GM21367 (cell line): ENCODE data around the gene HEXIM2.
A peak's percentile ranks its signal among the peaks of the same experiment; 100 is the strongest.
"Not testable (repeated sequence)": the region's sequence is repeated elsewhere in the genome, so short reads cannot be mapped to it uniquely, and the experiment has no call there.

Source experiments
- ATAC-seq: cut with Tn5 transposase; IDR thresholded peaks from one replicate; pipeline ENCODE4 v1.9.1; 2021; ENCODE audit not compliant: unreplicated experiment

The HEXIM2 gene, protein sequence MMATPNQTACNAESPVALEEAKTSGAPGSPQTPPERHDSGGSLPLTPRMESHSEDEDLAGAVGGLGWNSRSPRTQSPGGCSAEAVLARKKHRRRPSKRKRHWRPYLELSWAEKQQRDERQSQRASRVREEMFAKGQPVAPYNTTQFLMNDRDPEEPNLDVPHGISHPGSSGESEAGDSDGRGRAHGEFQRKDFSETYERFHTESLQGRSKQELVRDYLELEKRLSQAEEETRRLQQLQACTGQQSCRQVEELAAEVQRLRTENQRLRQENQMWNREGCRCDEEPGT

DNA sequence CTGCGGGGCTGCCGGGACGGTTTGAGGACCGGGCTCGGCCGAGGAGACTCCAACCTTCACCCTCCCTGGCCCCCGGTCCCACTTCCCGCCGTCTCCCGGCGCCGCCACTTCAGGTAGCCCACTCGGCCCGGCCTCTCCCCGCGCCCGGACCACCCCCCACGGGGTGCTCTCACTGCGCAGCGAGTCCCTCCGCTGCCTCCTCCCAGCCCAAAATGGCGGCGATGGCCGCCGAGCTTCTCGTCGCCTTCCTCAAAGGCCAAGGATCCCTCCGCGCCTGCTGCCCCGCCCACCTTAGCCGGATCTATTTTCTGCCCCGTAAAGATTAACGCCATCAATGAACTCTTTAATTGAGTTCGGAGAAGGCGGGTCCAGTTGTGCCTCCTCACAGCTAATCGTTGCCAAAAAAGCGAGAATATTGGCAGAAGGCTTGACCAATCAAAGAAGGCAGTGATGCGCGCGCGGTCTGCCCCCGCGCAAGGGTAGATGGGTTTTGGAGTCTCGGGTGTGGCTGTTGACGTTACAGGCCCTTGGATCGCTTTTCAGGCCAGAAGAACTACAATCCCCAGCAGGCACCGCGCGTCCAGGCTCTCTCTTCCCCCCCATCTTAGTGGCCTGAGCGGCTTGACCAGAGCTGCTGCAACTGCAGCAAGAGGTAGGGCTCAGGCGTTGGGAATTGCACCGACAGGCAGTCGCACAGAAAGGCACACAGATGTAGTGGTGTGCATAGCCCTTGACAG is at the start of gene HEXIM2:
Gene HEXIM2 (plus strand): TSS at position 588 of the 737 bp plus-strand sequence. CDS start 919 bp downstream, outside the sequence.
- ATAC-seq = peak; percentile 81

DNA sequence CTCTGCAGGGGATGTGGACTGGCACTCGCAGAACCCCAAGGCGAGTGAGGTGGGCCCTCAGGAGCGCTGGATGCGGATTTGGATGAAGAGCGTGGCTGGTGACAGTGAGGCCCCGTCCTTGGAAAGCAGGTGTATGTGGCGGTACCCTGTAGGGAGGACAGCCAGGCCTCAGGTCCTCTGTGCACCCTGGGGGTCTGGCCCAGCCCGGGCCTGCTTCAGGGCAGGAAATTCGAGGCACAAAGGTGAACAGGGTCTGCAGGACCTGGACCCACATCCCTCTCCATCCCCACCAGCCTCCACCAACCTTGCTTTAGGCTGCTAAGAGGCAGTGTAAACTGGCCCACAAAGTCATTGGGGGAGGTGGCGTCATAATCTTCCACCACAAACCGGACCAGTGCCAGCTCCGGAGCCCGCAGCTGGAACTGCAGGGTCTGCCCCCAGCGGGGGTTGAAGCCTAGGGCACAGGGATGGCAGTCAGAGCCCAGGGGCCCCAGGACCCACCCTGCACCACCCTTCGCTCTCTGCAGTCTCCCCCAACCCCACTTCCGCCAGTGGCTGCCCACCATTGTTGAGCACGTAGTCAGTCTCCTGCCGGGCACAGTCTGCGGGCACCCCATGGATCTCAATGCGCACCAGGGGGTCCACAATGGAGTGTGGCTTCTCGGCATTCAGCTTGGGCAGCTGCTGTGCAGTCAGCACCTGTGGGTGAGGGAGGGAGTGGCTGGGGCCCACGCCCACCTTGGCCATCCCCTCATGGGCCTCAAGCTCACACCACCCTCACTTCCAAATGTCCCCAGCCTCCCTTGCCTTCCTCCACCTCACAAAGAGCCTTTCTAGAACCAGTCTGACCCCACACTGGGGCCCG is 48.9 kb upstream of the HEXIM2 start:
- ATAC-seq = no peak

DNA sequence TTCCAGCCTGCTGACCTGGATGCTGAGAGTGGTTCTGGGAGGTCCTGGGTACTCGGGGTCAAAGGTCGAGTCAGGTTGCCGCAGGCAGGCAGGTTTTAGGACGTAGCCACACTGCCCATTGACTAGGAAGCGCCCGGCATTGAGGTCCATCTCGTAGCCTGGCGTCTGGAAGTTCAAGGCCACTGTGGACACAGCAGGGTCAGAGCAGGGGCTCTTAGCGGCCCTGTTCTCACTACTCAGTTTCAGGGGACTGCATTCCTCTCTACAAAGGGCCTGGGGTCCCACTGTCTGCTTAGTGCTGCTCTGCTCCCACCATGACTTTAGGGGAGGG is 48.3 kb upstream of the HEXIM2 start:
- no peak for ATAC-seq

DNA sequence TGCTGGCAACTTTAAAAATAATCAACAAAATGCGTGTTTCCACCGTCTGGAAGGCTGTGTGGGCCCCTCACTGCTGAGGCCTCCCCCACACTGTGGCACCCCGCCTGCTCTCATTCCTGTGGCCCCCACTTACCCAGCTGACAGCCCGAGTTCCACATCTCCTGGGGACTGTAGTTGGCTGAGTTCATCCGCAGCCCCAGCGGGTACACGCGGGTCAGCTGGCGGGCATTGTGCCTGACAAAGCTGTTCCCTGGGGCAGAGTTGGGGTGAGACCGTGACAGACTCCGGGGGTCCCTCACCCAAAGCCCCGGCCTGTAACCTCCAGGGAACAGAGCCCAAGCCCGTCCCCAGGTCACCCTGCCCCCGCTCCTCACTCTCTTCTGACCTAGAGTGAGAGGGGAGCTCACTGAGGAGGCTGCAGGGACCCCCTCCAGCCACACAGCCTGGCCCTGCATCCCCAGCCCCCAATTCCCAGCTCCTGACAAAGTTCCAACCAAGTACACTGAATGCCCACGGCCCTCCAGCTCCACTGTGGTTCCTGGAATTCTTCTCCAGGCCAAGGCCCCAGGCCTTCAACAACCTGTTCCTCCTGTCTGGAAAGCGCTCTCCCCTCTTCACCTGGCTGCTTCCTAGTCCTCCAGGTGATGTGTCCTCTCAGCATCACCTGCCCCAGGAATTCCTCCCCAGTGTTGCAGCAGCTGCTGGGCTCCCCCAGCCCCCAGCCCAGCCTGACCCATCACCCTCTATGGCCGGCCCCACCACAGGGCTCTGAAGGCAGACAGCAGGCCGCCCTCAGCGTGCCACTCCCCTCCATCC is 47.4 kb upstream of the HEXIM2 start:
- ATAC-seq = no peak

DNA sequence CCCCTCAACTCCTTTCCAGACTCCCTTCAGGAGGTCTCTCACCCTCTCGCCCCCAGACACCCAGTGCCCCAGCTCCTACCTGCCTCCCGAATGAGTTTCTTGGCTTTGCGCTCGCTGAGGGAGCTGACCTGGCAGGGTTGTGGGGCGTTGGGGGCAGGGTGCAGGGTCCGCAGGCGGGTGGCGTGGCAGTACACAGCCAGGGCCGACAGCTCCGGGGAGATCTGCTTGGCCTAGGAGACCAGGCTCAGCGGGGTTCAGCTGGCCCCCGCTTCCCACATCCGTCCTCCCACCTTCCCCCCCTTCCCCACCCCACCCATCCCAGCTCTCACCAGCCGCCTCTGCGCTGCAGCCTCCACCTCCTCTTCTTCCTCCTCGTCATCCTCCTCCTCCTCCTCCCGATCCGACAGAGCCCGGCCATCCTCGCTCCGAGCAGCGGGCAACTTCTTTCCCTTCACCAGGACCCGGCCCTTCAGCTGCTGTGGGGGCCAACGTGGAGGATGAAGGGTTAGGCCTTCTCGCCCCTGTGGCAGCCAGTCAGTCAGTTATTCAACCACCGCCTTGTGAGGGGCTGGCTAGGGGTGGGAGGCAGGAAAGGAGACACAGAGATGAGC is 46.6 kb upstream of the HEXIM2 start:
- ATAC-seq = no peak

DNA sequence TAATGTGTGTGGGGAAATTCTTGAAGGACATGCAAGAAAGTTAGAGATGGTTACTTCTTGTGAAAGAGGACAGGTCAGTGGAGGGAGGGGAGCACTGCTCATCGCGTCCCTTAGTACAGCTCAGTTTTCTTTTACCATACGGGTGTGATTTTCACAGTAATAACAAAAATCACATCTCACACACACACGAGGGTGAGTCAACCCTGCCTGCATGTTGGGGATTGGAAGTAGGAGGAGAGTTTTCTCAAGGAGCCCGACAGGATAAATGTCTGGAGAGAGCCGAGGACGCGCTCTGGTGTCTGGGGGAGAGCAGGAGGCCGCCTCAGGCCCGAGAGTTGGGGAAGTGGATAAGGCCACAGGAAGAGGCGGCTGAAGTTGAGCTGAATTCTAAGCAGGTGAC is 45.8 kb upstream of the HEXIM2 start:
- ATAC-seq = no peak

DNA sequence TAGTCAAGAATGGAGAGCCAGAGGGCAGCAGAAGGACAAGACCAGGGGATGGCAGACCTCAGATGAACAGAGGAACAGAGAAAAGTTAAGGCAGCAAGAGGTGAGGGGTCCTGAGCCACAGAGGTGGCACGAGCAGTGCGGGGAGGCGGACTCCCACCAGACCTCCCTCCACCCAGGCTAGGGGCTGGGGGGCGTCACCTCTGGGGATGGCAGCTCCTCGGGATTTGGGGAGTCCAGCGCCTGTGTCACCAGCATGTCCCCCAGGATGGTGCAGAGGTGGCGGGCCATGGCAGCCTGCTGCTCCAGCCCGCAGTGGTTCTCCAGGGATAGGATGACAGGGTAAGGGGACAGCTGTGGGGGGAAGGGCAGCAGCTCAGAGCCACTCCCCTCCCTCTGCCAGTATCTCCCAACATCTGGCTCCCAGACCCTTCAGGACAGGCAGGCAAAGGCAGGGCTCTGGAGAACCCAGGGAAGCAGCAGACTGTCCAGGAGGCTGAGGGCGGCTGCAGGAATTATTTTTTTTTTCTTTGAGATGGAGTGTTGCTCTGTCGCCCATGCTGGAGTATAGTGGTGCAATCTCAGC is 45.1 kb upstream of the HEXIM2 start:
- no peak for ATAC-seq

DNA sequence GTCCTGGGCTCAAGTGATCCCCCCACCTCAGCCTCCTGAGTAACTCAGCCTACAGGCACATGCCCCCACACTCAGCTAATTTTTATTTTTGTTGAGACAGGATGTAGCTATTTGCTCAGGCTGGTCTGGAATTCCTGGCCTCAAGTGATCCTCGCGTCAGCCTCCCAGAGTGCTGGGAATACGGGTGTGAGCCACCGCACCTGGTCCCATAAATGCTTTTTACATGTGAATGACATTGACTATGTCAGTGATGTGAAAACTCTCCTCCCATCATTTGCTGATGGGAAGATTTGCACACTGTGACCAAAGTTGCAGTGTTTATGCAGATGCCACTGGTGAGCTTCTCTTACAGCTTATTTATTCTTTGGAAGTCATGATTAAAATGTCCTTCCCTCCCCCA is 44.3 kb upstream of the HEXIM2 start:
- no peak for ATAC-seq

DNA sequence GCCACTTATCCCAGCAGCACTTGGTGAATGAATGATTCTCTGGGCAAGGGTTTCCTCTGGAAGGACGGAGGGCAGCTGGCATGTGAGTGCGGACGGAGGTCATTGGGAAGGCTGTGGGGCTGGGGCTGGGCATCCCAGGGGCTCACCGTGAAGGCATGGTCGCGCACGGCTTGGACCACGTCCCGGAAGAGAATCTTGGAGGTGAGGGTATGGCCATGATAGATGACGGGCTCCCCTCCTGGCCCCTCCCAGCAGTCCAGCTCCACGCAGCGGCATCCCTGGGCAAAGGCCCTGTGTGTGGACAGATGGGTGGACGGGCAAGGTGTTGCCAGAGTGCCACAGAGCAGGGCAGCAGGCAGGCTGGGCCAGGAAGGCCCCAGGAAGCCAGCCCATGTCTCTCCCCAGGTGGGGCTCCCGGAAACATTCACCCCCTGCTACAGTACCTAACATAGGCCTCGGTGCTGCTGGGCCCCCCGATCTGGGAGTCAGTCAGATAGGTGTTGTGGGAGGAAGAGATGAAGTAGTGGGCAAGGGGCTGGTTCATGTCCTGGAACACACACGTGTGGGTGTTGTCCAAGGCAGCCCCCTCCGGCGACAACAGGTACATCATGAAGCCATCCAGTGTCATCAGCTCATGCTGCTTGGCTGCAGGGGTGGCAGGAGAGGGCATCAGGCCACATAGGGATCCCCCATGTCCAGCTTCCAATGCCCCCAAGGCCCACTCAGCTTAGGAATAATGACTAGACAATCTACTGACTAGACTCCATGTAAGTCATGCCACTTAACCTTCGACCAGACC is 43.6 kb upstream of the HEXIM2 start:
- no peak for ATAC-seq

DNA sequence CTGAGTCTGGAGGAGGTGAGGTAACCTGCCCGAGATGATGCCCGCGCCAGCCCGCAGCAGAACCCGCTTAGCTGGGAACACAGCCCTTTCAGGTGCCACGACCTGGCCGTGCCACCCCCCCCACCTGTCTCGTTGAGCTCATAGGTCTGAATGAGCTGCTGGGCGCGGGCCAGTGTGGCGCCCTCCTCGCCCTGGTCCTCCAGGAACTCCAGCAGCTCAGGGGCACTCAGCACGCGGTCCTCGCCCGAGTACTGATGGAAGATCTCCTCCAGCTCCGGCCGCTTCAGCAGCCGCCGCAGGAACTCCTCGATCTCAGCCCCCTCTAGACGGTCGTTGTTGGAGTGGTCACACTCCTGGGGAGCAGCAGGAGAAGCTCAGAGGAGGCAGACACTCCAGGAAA is 43.0 kb upstream of the HEXIM2 start:
- no peak for ATAC-seq

DNA sequence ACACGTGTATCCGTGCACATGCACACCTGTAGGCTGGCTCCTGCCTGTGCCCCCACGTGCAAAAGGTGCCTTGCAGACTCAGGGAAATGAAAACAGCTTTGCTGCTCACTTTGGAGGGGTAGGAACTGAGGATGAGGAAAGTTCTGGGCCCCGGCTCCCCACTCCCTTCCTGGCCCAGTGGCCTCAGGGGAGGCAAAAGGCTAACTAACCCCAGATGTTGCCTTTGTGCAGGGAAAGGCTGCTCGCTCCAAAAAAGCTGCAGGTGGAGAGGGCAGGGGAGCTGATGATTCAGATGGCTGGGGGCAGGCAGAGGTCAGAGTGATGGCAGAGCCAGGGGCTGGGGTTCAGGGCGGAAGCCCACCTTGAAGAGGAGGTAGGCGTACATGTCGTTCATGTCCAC is 41.7 kb upstream of the HEXIM2 start:
- ATAC-seq = no peak

DNA sequence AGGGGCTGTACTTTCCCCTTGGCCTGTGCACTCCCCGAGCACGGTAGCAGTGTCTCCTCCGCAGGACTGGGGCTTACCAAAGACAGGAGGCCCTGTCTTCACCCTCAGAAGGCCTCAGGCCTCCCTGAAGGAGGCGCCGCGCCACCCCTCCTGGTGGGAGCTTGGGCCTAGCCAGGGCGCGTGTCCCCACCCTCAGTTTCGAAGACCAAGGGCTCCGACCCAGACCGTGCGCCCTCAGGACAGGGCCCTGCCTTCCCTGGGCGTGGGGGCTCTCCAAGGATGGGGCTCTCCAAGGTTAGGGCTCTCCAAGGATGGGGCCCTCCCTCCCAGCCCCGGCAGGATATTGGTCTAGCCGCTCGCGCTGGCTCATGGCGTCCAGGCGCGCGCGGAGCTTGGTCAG is 41.1 kb upstream of the HEXIM2 start:
- no peak for ATAC-seq

DNA sequence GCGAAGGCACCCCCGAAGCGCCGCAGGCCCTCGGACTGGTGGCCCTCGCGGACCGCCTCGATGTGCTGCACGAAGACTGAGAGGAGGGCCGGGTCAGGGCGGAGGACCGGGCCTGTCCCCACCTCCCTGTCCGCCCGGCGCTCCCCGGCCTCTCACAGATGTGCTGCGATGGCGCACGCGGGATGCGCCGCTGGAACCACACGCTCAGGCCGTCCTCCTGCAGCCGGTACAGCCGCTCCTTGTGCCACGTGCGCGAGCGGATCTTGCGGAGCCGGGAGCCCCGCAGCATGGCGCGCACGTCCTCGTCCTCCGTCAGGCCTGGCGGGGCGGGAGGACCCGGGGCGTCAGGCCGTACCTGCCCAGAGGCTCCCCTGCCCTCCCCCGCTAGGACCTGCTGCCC is 40.6 kb upstream of the HEXIM2 start:
- no peak for ATAC-seq

DNA sequence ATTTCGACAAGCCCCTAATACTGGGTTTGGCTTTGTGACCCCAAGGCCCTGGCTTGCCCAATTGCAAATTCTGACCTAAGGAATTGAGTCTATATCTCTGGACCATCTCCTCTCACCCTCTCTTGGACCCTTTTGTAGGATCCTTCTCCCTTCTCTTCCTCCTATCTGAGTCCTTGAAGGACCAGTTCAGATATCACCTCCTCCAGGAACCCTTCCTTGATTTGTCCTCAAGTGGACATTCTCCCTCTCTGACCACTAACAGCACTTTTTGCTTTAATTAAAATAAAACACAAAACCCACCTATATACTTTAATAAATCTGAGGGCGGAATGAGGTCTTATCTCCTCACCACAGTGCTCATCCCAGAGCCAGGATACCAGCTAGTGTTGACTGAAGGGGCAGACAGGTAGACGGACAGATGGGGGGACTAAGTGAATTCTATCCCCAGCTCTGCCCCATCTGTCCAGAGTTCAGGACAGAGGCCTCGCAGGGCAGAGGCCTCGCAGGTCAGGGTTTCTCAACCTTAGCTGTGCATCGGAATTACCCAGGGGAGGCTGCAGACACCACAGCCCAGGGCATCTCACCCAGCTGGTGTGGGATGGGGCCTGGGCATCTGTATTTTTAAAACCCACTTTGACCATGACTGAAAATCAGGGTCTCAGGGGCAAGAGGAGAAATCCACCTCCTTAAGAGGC is 38.5 kb upstream of the HEXIM2 start:
- ATAC-seq = no peak

DNA sequence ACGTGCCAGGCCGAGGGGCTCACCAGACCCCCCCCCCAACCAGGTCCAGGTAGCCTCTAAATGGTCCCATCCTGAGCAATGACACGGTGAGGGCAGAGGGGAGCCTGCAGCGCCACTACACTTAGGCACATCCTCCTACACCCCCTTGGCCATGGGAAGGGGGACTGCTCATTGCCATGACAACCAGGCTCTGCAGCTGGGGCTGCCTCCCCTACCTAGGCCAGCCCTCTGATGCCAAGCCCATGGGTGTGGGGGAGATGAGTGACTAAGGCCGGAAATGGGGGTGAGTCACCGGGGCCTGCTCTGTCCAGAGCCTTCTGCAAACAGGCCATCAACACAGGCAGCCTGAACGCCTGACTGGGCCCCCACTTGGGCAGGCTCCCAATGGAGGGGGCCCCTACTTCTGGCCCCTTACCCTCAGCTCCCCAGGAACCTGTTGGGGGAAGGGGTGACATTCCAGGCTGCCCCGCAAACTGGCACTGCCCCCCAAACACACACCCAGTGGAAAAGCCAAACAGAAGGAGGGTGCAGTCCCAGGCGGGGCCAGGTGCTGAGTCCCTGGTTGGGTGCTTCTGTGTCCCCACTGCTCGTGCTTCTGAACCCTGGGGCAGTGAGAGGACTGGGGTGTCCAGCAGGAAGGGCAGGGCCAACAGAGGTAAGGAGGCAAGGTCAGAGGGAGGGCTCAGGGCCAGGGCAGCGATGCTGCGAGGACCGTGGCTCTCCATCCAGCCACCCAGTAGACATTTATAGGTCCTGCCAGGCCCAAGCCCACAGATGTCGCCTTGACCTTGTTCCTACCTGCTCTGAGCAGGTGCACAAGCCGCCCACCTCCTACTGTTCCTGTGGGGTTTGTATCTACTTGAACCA is 37.5 kb upstream of the HEXIM2 start:
- no peak for ATAC-seq

DNA sequence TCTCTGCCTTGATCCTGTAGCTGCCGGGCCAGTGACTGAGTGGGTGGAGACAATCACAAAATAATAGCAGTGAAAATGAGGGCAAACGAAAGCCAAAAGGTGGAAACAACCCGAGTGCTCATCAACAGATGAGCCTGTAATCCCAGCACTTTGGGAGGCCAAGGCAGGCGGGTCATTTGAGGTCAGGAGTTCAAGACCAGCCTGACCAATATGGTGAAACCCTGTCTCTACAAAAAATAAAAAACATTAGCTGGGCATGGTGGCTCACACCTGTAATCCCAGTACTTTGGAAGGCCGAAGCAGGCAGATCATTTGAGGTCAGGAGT is 36.9 kb upstream of the HEXIM2 start:
- not testable (repeated sequence) for ATAC-seq

DNA sequence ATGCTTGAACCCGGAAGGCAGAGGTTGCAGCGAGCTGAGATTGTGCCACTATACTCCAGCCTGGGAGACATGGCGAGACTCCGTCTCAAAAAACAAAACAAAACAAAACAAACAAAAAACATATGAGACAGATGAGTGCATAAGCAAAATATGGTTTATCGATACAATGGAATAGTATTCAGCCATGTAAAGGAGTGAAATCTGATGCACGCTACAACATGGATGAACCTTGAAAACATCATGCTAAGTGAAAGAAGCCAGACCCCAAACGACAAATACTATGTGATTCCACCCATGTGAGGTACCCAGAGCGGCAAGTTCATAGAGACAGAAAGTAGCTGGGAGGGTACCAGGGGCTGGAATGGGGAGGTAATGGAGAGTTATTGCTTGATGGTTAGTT is 36.2 kb upstream of the HEXIM2 start:
- ATAC-seq = no peak

DNA sequence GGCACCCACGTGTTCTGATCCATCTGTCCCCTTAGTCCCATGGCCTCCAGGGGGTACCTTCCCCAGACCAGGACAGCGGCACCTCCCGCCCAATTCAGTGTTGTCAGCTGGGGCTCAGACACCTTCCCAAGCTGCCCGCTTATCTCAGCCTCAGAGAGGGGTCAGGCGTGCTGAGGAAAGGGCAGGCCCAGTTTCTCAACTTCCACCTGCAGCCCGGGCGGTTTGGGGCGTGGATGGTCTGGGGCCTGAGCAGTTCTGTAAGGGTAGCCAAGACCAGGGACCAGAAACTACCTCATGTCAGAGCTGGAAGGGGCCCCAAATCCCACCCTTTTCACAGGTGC is 34.5 kb upstream of the HEXIM2 start:
- ATAC-seq = no peak
